Body of pancreas (tissue), 4 donors: ENCODE results near the gene CYP2D6.
"Not testable (repeated sequence)": the region's sequence is repeated elsewhere in the genome, so short reads cannot be mapped to it uniquely, and the experiment has no call there.

Experiments used
- POLR2A ChIP-seq, 3 donors: fragments of 450-650 bp; IDR thresholded peaks; one replicate each; pipeline ENCODE4 v1.6.1; 2016; ENCODE audit warnings: antibody characterized with exemption in 3 of 3, mild to moderate bottlenecking in 2 of 3
- TF ChIP-seq, protein P1 (sequence below), 7 experiments: fragments of 450-650 bp in 4 of 7; fragments of 200-600 bp in 3 of 7; sonication (generic) in 3 of 7; IDR thresholded peaks; one replicate each; pipeline ENCODE4 v1.5.1; 2016 to 2019; ENCODE audit warnings: antibody characterized with exemption in 7 of 7

DNA sequence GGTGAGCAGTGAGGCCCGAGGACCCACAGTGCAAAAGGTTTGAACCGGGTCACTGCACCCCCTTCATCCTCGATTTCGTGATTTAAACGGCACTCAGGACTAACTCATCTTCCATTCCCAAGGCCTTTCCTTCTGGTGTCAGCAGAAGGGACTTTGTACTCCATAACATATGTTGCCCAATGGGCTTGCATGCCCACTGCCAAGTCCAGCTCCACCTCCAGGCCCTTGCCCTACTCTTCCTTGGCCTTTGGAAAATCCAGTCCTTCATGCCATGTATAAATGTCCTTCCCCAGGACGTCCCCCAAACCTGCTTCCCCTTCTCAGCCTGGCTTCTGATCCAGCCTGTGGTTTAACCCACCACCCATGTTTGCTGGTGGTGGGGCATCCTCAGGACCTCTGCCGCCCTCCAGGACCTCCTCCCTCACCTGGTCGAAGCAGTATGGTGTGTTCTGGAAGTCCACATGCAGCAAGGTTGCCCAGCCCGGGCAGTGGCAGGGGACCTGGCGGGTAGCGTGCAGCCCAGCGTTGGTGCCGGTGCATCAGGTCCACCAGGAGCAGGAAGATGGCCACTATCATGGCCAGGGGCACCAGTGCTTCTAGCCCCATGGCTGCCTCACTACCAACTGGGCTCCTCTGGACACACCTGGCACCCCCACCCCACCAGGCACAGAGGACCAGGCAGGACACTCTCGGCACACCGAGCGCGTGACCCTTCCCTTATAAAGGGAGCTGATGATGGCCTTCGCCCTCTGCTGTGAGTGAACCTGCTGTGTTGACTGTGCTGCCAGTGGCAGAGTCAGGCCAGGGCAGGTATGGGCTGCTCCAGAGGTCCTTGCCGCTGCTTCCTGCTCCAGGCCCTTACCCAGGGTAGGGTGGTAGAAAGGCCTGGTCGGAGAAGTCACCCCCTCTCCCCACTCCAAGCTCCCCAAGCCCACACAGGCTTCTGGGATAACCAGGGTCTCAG lies 13.5 kb upstream of the CYP2D6 start:
- TF ChIP-seq, protein P1, sequence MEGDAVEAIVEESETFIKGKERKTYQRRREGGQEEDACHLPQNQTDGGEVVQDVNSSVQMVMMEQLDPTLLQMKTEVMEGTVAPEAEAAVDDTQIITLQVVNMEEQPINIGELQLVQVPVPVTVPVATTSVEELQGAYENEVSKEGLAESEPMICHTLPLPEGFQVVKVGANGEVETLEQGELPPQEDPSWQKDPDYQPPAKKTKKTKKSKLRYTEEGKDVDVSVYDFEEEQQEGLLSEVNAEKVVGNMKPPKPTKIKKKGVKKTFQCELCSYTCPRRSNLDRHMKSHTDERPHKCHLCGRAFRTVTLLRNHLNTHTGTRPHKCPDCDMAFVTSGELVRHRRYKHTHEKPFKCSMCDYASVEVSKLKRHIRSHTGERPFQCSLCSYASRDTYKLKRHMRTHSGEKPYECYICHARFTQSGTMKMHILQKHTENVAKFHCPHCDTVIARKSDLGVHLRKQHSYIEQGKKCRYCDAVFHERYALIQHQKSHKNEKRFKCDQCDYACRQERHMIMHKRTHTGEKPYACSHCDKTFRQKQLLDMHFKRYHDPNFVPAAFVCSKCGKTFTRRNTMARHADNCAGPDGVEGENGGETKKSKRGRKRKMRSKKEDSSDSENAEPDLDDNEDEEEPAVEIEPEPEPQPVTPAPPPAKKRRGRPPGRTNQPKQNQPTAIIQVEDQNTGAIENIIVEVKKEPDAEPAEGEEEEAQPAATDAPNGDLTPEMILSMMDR (IDR thresholded peaks at IDR 0.05) = not testable (repeated sequence)
- TF ChIP-seq POLR2A (IDR thresholded peaks at IDR 0.05) = not testable (repeated sequence)
